Colonic mucosa (tissue), 4 donors: ENCODE data around the gene NFKBIZ. TPM values are rescaled to one million over a fixed set of nuclear protein-coding genes. Genes with fewer than 3 reads are reported as not detected.

ENCODE experiments used
- DNase-seq: peaks from one replicate; pipeline ENCODE4 v3.0.0-alpha.2; 2020
- H3K27ac ChIP-seq: fragments of 200-600 bp; one replicate; pipeline ENCODE4 v1.8.0; 2021
- H3K27me3 ChIP-seq: fragments of 200-600 bp; one replicate; pipeline ENCODE4 v1.8.0; 2021
- H3K36me3 ChIP-seq: fragments of 200-600 bp; one replicate; pipeline ENCODE4 v1.8.0; 2021
- H3K4me1 ChIP-seq: fragments of 200-600 bp; one replicate; pipeline ENCODE4 v1.8.0; 2021; ENCODE audit warnings: mild to moderate bottlenecking
- H3K4me3 ChIP-seq: fragments of 200-600 bp; one replicate; pipeline ENCODE4 v1.8.0; 2021
- H3K9ac ChIP-seq, 2 donors: one replicate each; pipeline ENCODE4 v1.7.0; 2013; ENCODE audit warnings: control low read depth in 2 of 2, low read depth in 2 of 2, low read length in 2 of 2
- H3K9me3 ChIP-seq: fragments of 200-600 bp; one replicate; pipeline ENCODE4 v1.8.0; 2021
- intact Hi-C: fragments of 100-400 bp; cut with DNase I; formaldehyde crosslinking; loops from one replicate; pipeline ENCODE4 v1.14.1; 2022
- total RNA-seq, 2 donors: library from RNA; stranded (reverse); fragmentation: NEBNext Ultra II Directional in 1 of 2; extraction: Animal tissue kit (Norgen Biotek cat#: 25700) in 1 of 2; gene quantifications; one replicate each; pipeline ENCODE4 v1.2.1, GENCODE V29; 2021
- TF ChIP-seq, protein P1 (sequence below): fragments of 200-600 bp; IDR thresholded peaks from one replicate; pipeline ENCODE4 v1.8.0; 2022; ENCODE audit warnings: antibody characterized with exemption, mild to moderate bottlenecking
- donor health status: healthy.
- donor health status: DM: no; HTN: no; CAD: no.
- donor health status: DM: no; HTN: no; CAD: no.

Gene NFKBIZ
- total RNA-seq, 2 donors from 2014 or later = 69.4 to 96.2 TPM

DNA sequence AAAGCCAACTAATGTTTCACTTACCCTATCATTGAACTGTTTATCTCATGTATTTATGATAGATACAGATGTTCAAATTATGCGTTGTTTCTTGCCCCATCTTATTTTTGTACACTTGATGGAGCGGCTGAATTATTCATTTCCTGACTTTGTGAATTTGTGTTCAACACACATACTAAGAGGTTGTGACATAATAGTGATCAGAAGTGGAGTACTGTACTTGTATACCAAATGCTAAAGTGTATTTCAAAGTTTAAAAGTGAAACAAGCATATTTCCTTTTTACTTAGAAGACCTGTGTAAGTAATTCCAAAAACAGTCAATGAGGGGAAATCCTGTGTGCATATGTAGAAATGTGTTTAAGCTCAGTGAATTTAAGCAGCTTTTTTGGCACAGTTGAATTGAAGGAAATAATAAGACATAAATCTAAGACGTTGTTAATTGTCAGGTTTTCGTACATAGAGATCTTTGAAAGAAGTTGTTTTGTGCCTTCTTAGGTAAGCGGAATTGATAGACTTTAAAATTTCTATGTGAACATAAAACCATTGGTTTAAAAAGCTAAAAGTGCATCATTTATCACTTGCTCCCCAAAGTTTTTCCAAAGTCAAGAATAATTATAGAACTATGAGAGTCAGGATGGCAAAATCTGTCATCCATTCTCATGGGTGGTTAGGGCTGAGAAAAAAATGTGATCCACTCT lies 1.9 kb downstream of the NFKBIZ start:
- no peak for DNase-seq
- intact Hi-C loops = no loop called here

DNA sequence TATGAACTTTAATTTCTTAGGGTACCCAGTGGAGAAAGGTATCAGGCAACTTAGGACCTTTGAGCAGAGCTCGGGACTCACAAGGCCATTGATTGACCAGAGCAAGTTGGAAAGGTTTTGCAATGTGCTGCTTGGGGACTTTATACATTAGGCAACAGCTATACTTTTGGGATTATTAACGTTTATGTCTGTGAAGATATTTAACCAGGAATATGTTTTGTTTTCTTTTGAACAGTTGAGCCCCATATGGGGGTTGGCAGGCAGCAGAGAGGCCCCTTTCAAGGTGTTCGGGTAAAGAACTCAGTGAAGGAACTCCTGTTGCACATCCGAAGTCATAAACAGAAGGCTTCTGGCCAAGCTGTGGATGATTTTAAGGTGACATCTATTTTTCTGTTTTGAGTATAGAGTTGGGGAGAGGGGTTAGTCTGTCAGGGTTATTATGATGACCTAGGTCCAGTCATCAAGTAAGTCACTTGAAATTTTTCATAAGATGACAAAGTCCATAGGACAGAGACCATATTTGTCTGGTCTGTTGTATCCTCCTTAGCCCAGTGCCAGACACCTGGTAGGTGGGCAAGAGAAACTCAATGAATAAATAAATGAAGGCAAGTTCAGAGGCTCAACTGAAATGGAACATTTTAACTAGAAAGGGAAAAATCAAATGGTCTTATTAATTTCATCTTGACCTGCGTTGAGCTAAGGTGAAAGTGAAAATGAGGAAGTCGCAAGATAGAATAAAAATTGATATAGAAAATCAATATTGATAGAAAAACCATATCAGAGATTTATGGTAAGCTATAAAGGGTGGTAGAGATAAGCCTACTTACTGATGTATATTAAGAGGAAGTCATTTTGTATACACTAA lies 2.8 kb downstream of the NFKBIZ start:
- TF ChIP-seq, protein P1, sequence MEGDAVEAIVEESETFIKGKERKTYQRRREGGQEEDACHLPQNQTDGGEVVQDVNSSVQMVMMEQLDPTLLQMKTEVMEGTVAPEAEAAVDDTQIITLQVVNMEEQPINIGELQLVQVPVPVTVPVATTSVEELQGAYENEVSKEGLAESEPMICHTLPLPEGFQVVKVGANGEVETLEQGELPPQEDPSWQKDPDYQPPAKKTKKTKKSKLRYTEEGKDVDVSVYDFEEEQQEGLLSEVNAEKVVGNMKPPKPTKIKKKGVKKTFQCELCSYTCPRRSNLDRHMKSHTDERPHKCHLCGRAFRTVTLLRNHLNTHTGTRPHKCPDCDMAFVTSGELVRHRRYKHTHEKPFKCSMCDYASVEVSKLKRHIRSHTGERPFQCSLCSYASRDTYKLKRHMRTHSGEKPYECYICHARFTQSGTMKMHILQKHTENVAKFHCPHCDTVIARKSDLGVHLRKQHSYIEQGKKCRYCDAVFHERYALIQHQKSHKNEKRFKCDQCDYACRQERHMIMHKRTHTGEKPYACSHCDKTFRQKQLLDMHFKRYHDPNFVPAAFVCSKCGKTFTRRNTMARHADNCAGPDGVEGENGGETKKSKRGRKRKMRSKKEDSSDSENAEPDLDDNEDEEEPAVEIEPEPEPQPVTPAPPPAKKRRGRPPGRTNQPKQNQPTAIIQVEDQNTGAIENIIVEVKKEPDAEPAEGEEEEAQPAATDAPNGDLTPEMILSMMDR = no peak
- peaks cover 14% of the 10 kb centered on the region for H3K4me1 ChIP-seq
- no peaks in the 10 kb centered on the region for H3K9me3 ChIP-seq
- DNase-seq = no peak
- no peaks in the 10 kb centered on the region for H3K27me3 ChIP-seq
- intact Hi-C loops = no loop called here
- H3K36me3 ChIP-seq = peaks cover 14% of the 10 kb centered on the region
- H3K9ac ChIP-seq = peak overlapping the region; percentile 39 to 97
- H3K27ac ChIP-seq = peak overlapping the region; percentile 99
- peak overlapping the region; percentile 85 for H3K4me3 ChIP-seq

More for the DNA sequence above, 1.9 kb downstream of the NFKBIZ start:
- peaks cover 6% of the 10 kb centered on the region for H3K36me3 ChIP-seq
- no peaks in the 10 kb centered on the region for H3K27me3 ChIP-seq
- TF ChIP-seq, protein P1 = no peak
- H3K4me1 ChIP-seq = peaks cover 17% of the 10 kb centered on the region
- peak overlapping the region; percentile 97 to 98 for H3K9ac ChIP-seq
- H3K9me3 ChIP-seq = no peaks in the 10 kb centered on the region
- peak overlapping the region; percentile 99 for H3K27ac ChIP-seq
- peak overlapping the region; percentile 85 for H3K4me3 ChIP-seq

DNA sequence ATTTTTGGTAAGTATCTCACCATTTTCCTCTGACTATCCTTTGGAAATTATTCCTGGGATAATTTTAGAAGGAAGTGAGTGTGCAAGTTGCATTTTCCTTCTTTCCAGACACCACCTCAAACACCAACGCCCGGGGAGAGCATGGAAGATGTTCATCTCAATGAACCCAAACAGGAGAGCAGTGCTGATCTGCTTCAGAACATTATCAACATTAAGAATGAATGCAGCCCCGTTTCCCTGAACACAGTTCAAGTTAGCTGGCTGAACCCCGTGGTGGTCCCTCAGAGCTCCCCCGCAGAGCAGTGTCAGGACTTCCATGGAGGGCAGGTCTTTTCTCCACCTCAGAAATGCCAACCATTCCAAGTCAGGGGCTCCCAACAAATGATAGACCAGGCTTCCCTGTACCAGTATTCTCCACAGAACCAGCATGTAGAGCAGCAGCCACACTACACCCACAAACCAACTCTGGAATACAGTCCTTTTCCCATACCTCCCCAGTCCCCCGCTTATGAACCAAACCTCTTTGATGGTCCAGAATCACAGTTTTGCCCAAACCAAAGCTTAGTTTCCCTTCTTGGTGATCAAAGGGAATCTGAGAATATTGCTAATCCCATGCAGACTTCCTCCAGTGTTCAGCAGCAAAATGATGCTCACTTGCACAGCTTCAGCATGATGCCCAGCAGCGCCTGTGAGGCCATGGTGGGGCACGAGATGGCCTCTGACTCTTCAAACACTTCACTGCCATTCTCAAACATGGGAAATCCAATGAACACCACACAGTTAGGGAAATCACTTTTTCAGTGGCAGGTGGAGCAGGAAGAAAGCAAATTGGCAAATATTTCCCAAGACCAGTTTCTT lies 3.9 kb downstream of the NFKBIZ start:
- peak overlapping the region; percentile 99 for H3K27ac ChIP-seq
- peaks cover 11% of the 10 kb centered on the region for H3K4me1 ChIP-seq
- intact Hi-C loops = no loop called here

DNA sequence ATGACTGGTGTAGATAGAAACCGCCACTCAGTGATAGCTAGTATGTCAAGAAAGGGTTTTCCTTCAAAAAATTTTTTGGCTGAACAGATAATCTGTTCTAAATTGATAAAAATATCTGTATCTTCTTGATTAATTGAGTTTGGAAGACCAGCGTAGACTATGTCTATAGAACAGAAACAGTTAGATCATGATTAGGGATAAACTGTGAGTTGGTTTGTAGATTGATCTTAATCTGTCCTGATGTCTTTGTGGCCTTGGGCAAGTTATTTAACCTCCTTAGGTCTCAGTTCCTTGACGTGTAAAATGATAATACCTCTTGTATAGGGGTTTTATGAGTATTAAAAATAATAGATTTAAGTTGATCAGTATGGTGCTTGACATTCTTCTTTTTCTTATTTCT lies 4.7 kb downstream of the NFKBIZ start:
- no peak overlapping the region for H3K9ac ChIP-seq
- no peaks in the 10 kb centered on the region for H3K27me3 ChIP-seq
- DNase-seq = no peak
- intact Hi-C loops = no loop called here
- H3K36me3 ChIP-seq = peaks cover 24% of the 10 kb centered on the region
- H3K4me1 ChIP-seq = peaks cover 11% of the 10 kb centered on the region
- H3K9me3 ChIP-seq = no peaks in the 10 kb centered on the region
- TF ChIP-seq, protein P1 = no peak
- H3K4me3 ChIP-seq = no peak overlapping the region
- peak overlapping the region; percentile 99 for H3K27ac ChIP-seq

More for the DNA sequence above, 3.9 kb downstream of the NFKBIZ start:
- H3K27me3 ChIP-seq = no peaks in the 10 kb centered on the region
- peak overlapping the region in 1 of 2 donors; percentile 9 for H3K9ac ChIP-seq
- TF ChIP-seq, protein P1 = no peak
- no peaks in the 10 kb centered on the region for H3K9me3 ChIP-seq
- peak overlapping the region; percentile 85 for H3K4me3 ChIP-seq
- H3K36me3 ChIP-seq = peaks cover 21% of the 10 kb centered on the region
- no peak for DNase-seq
